NT2/D1 (cell line): ENCODE data around the gene AASDHPPT.

Experiments used
- SUZ12 ChIP-seq: IDR thresholded peaks from 2 replicates; pipeline ENCODE4 v1.6.1; 2011; ENCODE audit not compliant: insufficient read length, insufficient read depth; ENCODE audit errors: extremely low read depth
- YY1 ChIP-seq: IDR thresholded peaks from 2 replicates; pipeline ENCODE4 v1.6.1; 2011; ENCODE audit not compliant: insufficient read length, insufficient read depth

GRCh38 chr11:106051103-106051502 lies 26.4 kb upstream of the AASDHPPT start:
- TF ChIP-seq YY1 (no peak), SUZ12 (no peak)
